Ishikawa (cell line): ENCODE measurements around the gene QTRT2.

Source experiments
- CEBPB ChIP-seq: IDR thresholded peaks from 2 replicates; pipeline ENCODE4 v1.6.1; 2012
- CREB1 ChIP-seq: IDR thresholded peaks from 2 replicates; pipeline ENCODE4 v1.6.1; 2012; ENCODE audit warnings: low read depth
- EGR1 ChIP-seq: IDR thresholded peaks from 2 replicates; pipeline ENCODE4 v1.6.1; 2012
- EP300 ChIP-seq: IDR thresholded peaks from 2 replicates; pipeline ENCODE4 v1.6.1; 2012; ENCODE audit warnings: borderline replicate concordance
- FOXM1 ChIP-seq: IDR thresholded peaks from 2 replicates; pipeline ENCODE4 v1.6.1; 2012; ENCODE audit warnings: low read depth, borderline replicate concordance
- MAX ChIP-seq: IDR thresholded peaks from 2 replicates; pipeline ENCODE4 v1.6.1; 2012
- NFIC ChIP-seq: IDR thresholded peaks from 2 replicates; pipeline ENCODE4 v1.6.1; 2012
- RAD21 ChIP-seq: IDR thresholded peaks from 2 replicates; pipeline ENCODE4 v1.6.1; 2012; ENCODE audit warnings: low read depth
- TAF1 ChIP-seq: IDR thresholded peaks from 2 replicates; pipeline ENCODE4 v1.6.1; 2012; ENCODE audit warnings: low read depth, mild to moderate bottlenecking
- TCF12 ChIP-seq: IDR thresholded peaks from 2 replicates; pipeline ENCODE4 v1.6.1; 2012; ENCODE audit warnings: low read depth
- TEAD4 ChIP-seq: IDR thresholded peaks from 2 replicates; pipeline ENCODE4 v1.6.1; 2012
- USF1 ChIP-seq: IDR thresholded peaks from 2 replicates; pipeline ENCODE4 v1.6.1; 2012
- YY1 ChIP-seq: IDR thresholded peaks from 2 replicates; pipeline ENCODE4 v1.6.1; 2012; ENCODE audit warnings: low read depth
- ZBTB7A ChIP-seq: IDR thresholded peaks from 2 replicates; pipeline ENCODE4 v1.6.1; 2012; ENCODE audit warnings: low read depth
- TF ChIP-seq, protein P1 (sequence below): IDR thresholded peaks from 2 replicates; pipeline ENCODE4 v1.6.1; 2012; ENCODE audit warnings: low read depth, mild to moderate bottlenecking

QTRT2 gene

GRCh38 chr3:114067804-114068203 is 11.3 kb downstream of the QTRT2 start:
- no peak for TF ChIP-seq TEAD4
- TF ChIP-seq FOXM1, result no peak
- TF ChIP-seq RAD21, result no peak
- TF ChIP-seq MAX, result no peak
- no peak for TF ChIP-seq USF1
- no peak for TF ChIP-seq EGR1
- TF ChIP-seq NFIC, result no peak
- TF ChIP-seq EP300, result no peak
- TF ChIP-seq CEBPB, result no peak
- TF ChIP-seq TCF12, result no peak

DNA sequence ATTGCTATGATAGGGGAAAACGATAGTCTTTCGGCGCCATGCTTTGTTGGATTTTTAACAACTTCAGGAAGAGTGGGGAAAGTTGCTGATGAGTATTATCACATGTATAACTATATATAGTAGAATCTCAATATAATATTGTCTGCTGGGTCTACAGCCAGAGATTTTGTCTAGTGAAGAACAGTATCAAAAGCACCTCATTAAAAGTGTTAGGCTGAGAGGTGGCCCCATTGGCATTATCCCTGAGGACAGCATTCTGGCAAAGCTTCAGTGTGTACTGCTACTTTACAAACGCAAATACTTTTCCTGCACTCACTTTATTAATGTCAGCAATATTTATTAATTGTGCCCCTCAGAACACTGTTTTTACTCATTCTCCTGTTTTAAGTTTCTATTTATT is 11.8 kb downstream of the QTRT2 start:
- TF ChIP-seq CEBPB, result no peak

- TF ChIP-seq TCF12 (no peak), CREB1 (no peak), TEAD4 (no peak), YY1 (no peak), FOXM1 (no peak), CEBPB (no peak), TAF1 (no peak), NFIC (no peak), MAX (no peak)
These were observed 15.2 kb downstream of the QTRT2 start for GRCh38 chr3:114071786-114072185.

DNA sequence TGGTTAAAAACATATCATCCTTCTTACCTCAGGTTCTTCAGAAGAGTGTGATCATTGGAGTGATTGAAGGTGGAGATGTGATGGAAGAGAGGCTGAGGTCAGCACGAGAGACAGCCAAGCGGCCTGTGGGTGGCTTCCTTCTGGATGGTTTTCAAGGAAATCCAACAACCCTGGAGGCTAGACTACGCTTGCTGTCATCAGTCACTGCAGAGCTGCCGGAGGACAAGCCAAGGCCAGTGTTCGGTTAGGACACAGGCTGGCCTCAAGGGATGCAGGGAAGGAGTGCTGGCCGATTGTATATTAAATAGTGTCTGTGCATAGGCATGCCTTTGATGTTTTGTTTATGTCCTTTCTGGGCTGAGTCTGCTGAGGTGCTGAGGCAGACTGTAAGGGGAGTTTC is 20.2 kb downstream of the QTRT2 start:
- TF ChIP-seq CEBPB (no peak), EGR1 (no peak), TCF12 (no peak), CREB1 (no peak), YY1 (no peak), MAX (no peak), USF1 (no peak), TEAD4 (no peak), EP300 (no peak), RAD21 (no peak), TAF1 (no peak), NFIC (no peak), FOXM1 (no peak), ZBTB7A (no peak)
- TF ChIP-seq, protein P1, sequence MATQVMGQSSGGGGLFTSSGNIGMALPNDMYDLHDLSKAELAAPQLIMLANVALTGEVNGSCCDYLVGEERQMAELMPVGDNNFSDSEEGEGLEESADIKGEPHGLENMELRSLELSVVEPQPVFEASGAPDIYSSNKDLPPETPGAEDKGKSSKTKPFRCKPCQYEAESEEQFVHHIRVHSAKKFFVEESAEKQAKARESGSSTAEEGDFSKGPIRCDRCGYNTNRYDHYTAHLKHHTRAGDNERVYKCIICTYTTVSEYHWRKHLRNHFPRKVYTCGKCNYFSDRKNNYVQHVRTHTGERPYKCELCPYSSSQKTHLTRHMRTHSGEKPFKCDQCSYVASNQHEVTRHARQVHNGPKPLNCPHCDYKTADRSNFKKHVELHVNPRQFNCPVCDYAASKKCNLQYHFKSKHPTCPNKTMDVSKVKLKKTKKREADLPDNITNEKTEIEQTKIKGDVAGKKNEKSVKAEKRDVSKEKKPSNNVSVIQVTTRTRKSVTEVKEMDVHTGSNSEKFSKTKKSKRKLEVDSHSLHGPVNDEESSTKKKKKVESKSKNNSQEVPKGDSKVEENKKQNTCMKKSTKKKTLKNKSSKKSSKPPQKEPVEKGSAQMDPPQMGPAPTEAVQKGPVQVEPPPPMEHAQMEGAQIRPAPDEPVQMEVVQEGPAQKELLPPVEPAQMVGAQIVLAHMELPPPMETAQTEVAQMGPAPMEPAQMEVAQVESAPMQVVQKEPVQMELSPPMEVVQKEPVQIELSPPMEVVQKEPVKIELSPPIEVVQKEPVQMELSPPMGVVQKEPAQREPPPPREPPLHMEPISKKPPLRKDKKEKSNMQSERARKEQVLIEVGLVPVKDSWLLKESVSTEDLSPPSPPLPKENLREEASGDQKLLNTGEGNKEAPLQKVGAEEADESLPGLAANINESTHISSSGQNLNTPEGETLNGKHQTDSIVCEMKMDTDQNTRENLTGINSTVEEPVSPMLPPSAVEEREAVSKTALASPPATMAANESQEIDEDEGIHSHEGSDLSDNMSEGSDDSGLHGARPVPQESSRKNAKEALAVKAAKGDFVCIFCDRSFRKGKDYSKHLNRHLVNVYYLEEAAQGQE, result no peak

DNA sequence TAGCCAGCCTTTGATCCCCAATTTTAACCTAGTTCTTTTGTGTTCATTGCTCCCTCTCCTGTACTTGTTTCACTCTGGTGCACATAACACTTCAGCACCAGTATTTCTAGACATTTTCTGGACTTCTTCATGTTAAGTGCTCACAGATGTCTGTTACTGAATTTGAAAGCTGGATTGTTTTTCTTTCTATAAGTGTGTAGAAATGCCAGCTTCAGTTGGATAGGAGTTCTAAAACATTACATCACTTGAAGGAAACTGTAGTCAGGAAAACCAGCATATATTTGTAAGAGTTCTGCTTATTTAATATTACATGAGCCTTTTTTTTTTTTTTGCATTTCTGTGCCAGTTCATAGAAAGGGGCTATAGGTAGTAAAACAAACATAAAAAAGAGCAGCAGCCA is 21.6 kb downstream of the QTRT2 start:
- TF ChIP-seq YY1 (no peak), EP300 (no peak), NFIC (no peak), TCF12 (no peak), TEAD4 (no peak), TAF1 (no peak), ZBTB7A (no peak), CEBPB (no peak), CREB1 (no peak), EGR1 (no peak), RAD21 (no peak), USF1 (no peak), FOXM1 (no peak), MAX (no peak)
- TF ChIP-seq, protein P1, result no peak

GRCh38 chr3:114079761-114080160 is 23.2 kb downstream of the QTRT2 start:
- TF ChIP-seq EGR1, result no peak
- TF ChIP-seq FOXM1, result no peak
- TF ChIP-seq, protein P1, result no peak
- TF ChIP-seq EP300, result no peak
- no peak for TF ChIP-seq TCF12
- TF ChIP-seq ZBTB7A, result no peak
- no peak for TF ChIP-seq RAD21
- no peak for TF ChIP-seq MAX
- no peak for TF ChIP-seq NFIC
- no peak for TF ChIP-seq YY1
- TF ChIP-seq CREB1, result no peak
- TF ChIP-seq CEBPB, result no peak
- no peak for TF ChIP-seq TEAD4
